HCT116 (cell line): Measurements from ENCODE around the gene MFSD1. TPM values are rescaled to one million over a fixed set of nuclear protein-coding genes. Genes with fewer than 3 reads are reported as not detected.

ENCODE experiments used
- ATAC-seq: fragments of 200-7000 bp; cut with Tn5 transposase; 2 replicates; pipeline ENCODE4 v1.9.1; 2020; ENCODE audit warnings: mild to moderate bottlenecking, moderate library complexity
- BruUV-seq: library from RNA; stranded (reverse); fragments of 400-500 nt; replicated peaks from 2 replicates; lab custom pipeline; 2021; lab: Mats Ljungman, UMichigan
- CTCF ChIA-PET: fragments of 300-600 bp; sonication (Branson Sonifier 250); formaldehyde crosslinking; loops from one replicate; lab custom pipeline; 2021; ENCODE audit warnings: antibody characterized with exemption; lab: Charles Lee
- POLR2A ChIA-PET: fragments of 300-600, 350-600 bp; sonication (Branson Sonifier 250); formaldehyde crosslinking; loops from one replicate; lab custom pipeline; 2021; ENCODE audit warnings: antibody characterized with exemption; lab: Charles Lee
- RAD21 ChIA-PET, 2 experiments: fragments of 300-600 bp; sonication (Branson Sonifier 250); formaldehyde crosslinking; loops; one replicate each; lab custom pipeline; 2023; ENCODE audit warnings: low total read pairs in 2 of 2; ENCODE audit not compliant: uncharacterized antibody in 2 of 2, unreplicated experiment in 2 of 2, low non-redundant PET in 1 of 2; lab: Charles Lee
- DNase-seq: peaks from one replicate; pipeline ENCODE4 v3.0.0-alpha.2; 2010; ENCODE audit warnings: low read depth, low spot score
- H2AFZ ChIP-seq: fragments of 200-600 bp; shearing (Covaris generic), sonication (generic); 2 replicates; pipeline ENCODE4 v1.6.1; 2017; ENCODE audit warnings: low read depth, mixed run types, mixed read lengths, antibody characterized with exemption, low read length; ENCODE audit not compliant: poor library complexity, severe bottlenecking
- H3K27ac ChIP-seq: 2 replicates; pipeline ENCODE4 v1.5.1; 2012; ENCODE audit warnings: low read depth, low read length
- H3K27me3 ChIP-seq: fragments of 200-600 bp; sonication (generic); 2 replicates; pipeline ENCODE4 v1.6.1; 2016; ENCODE audit warnings: mixed run types, low read length, mixed read lengths; ENCODE audit not compliant: insufficient read depth
- H3K36me3 ChIP-seq, 2 experiments: fragments of 200-500 bp in 1 of 2; fragments of 200-600 bp in 1 of 2; sonication (Bioruptor generic) in 1 of 2; sonication (generic) in 1 of 2; 2 replicates each; pipeline versions ENCODE4 v1.5.1 to v1.6.1; 2014 to 2016; ENCODE audit warnings: low read length in 2 of 2, inconsistent platforms in 1 of 2, mixed read lengths in 1 of 2, mixed run types in 1 of 2; ENCODE audit not compliant: insufficient read depth in 2 of 2, control insufficient read depth in 1 of 2
- H3K4me1 ChIP-seq, 2 experiments: fragments of 200-600 bp in 1 of 2; sonication (generic) in 1 of 2; 2 replicates each; pipeline versions ENCODE4 v1.5.1 to v1.6.1; 2012 to 2017; ENCODE audit warnings: low read length in 2 of 2, inconsistent platforms in 1 of 2, mild to moderate bottlenecking in 1 of 2, mixed read lengths in 1 of 2, mixed run types in 1 of 2, moderate library complexity in 1 of 2; ENCODE audit not compliant: insufficient read depth in 2 of 2, control insufficient read depth in 1 of 2
- H3K4me2 ChIP-seq: fragments of 200-600 bp; sonication (generic); 2 replicates; pipeline ENCODE4 v1.6.1; 2017; ENCODE audit warnings: mixed run types, low read length, mixed read lengths
- H3K4me3 ChIP-seq, 2 experiments: fragments of 200-600 bp in 1 of 2; sonication (generic) in 1 of 2; replicated peaks in 1 of 2; 2 replicates each; pipeline ENCODE4 v1.5.1; 2011 to 2016; ENCODE audit warnings: low read length in 2 of 2, control low read depth in 1 of 2, low read depth in 1 of 2, mild to moderate bottlenecking in 1 of 2, mixed read lengths in 1 of 2, mixed run types in 1 of 2
- H3K79me2 ChIP-seq: fragments of 200-600 bp; sonication (generic); 2 replicates; pipeline ENCODE4 v1.6.1; 2017; ENCODE audit warnings: mild to moderate bottlenecking, mixed run types, low read length, moderate library complexity, mixed read lengths; ENCODE audit not compliant: insufficient read depth
- H3K9ac ChIP-seq: fragments of 200-600 bp; sonication (generic); 2 replicates; pipeline ENCODE4 v1.6.1; 2016; ENCODE audit warnings: low read length, mixed read lengths
- H3K9me2 ChIP-seq: fragments of 200-600 bp; sonication (generic), shearing (Covaris generic); 2 replicates; pipeline ENCODE4 v1.6.1; 2017; ENCODE audit warnings: mixed run types, mild to moderate bottlenecking, moderate library complexity; ENCODE audit not compliant: insufficient read depth
- H3K9me3 ChIP-seq, 2 experiments: fragments of 200-500 bp in 1 of 2; fragments of 200-600 bp in 1 of 2; sonication (Bioruptor generic) in 1 of 2; sonication (generic) in 1 of 2; 2 replicates each; pipeline ENCODE4 v1.6.1; 2014 to 2017; ENCODE audit warnings: low read length in 2 of 2, mixed read lengths in 2 of 2, inconsistent platforms in 1 of 2, low read depth in 1 of 2, mild to moderate bottlenecking in 1 of 2, mixed run types in 1 of 2, moderate library complexity in 1 of 2; ENCODE audit not compliant: control insufficient read depth in 1 of 2, insufficient read depth in 1 of 2
- H4K20me1 ChIP-seq: fragments of 200-600 bp; sonication (generic), shearing (Covaris generic); 2 replicates; pipeline ENCODE4 v1.6.1; 2017; ENCODE audit warnings: mixed run types, mild to moderate bottlenecking, moderate library complexity; ENCODE audit not compliant: insufficient read depth
- EGR1 ChIP-seq: IDR thresholded peaks from 2 replicates; pipeline ENCODE4 v1.6.1; 2012; ENCODE audit warnings: low read depth
- MAX ChIP-seq: IDR thresholded peaks from 2 replicates; pipeline ENCODE4 v1.6.1; 2012
- POLR2A ChIP-seq: IDR thresholded peaks from 2 replicates; pipeline ENCODE4 v1.7.0; 2011; ENCODE audit warnings: borderline replicate concordance; ENCODE audit not compliant: insufficient read depth, insufficient read length; ENCODE audit errors: extremely low read depth
- RAD21 ChIP-seq: IDR thresholded peaks from 2 replicates; pipeline ENCODE4 v1.6.1; 2012; ENCODE audit warnings: low read depth, mild to moderate bottlenecking
- SRF ChIP-seq: IDR thresholded peaks from 2 replicates; pipeline ENCODE4 v1.6.1; 2012; ENCODE audit warnings: low read depth
- intact Hi-C: fragments of 100-400 bp; cut with micrococcal nuclease; formaldehyde crosslinking; loops from 2 replicates; pipeline ENCODE4 v1.10.0; 2022
- total RNA-seq: library from RNA; stranded (reverse); gene quantifications from one replicate; pipeline ENCODE4 v1.2.1, GENCODE V29; 2021; ENCODE audit not compliant: unreplicated experiment
- TF ChIP-seq, protein P1 (sequence below): IDR thresholded peaks from 2 replicates; pipeline ENCODE4 v1.6.1; 2012; ENCODE audit warnings: low read depth
- TF ChIP-seq, protein P2 (sequence below), 3 experiments: fragments of 200-600 bp in 1 of 3; sonication (generic) in 1 of 3; IDR thresholded peaks in 2 of 3; conservative IDR thresholded peaks in 1 of 3; 2 replicates each; pipeline ENCODE4 v1.5.1; 2012 to 2017; ENCODE audit warnings: low read depth in 2 of 3, low read length in 2 of 3, antibody characterized with exemption in 1 of 3, borderline replicate concordance in 1 of 3, control low read depth in 1 of 3, mild to moderate bottlenecking in 1 of 3, mixed read lengths in 1 of 3, mixed run types in 1 of 3, moderate library complexity in 1 of 3; ENCODE audit not compliant: insufficient read depth in 1 of 3

The MFSD1 gene
- total RNA-seq, 1 experiment from 2014 or later = 12.8 TPM

- Histone ChIP-seq H3K4me1 (peaks cover 3 to 13% of the 10 kb centered on the region in 2 experiments; a peak in 3 of 4 replicates), H3K27ac (no peak overlapping the region), H3K9me2 (no peaks in the 10 kb centered on the region), H3K9me3 (no peaks in the 10 kb centered on the region), H4K20me1 (no peaks in the 10 kb centered on the region), H3K36me3 (no peaks in the 10 kb centered on the region), H3K79me2 (no peaks in the 10 kb centered on the region), H3K27me3 (no peaks in the 10 kb centered on the region), H3K4me2 (no peak overlapping the region), H3K9ac (no peak overlapping the region), H3K4me3 (no peak overlapping the region), H2AFZ (no peak overlapping the region)
- ATAC-seq (no peak), DNase-seq (no peak)
- intact Hi-C loops = no loop called here
- CTCF ChIA-PET = no interaction called here
- no peak for TF ChIP-seq SRF
- RAD21 ChIA-PET = no interaction called here
- no TSS peak for BruUV-seq
- POLR2A ChIA-PET = no interaction called here
Observed at GRCh38 chr3:158773166-158773565, 28.7 kb upstream of the MFSD1 start.

- ChIA-PET RAD21 (no interaction called here), POLR2A (no interaction called here), CTCF (no interaction called here)
- no peak overlapping the region for H3K4me3 ChIP-seq
- TF ChIP-seq POLR2A = no peak
- TF ChIP-seq RAD21 = no peak
- no peak for TF ChIP-seq MAX
- TF ChIP-seq, protein P1, sequence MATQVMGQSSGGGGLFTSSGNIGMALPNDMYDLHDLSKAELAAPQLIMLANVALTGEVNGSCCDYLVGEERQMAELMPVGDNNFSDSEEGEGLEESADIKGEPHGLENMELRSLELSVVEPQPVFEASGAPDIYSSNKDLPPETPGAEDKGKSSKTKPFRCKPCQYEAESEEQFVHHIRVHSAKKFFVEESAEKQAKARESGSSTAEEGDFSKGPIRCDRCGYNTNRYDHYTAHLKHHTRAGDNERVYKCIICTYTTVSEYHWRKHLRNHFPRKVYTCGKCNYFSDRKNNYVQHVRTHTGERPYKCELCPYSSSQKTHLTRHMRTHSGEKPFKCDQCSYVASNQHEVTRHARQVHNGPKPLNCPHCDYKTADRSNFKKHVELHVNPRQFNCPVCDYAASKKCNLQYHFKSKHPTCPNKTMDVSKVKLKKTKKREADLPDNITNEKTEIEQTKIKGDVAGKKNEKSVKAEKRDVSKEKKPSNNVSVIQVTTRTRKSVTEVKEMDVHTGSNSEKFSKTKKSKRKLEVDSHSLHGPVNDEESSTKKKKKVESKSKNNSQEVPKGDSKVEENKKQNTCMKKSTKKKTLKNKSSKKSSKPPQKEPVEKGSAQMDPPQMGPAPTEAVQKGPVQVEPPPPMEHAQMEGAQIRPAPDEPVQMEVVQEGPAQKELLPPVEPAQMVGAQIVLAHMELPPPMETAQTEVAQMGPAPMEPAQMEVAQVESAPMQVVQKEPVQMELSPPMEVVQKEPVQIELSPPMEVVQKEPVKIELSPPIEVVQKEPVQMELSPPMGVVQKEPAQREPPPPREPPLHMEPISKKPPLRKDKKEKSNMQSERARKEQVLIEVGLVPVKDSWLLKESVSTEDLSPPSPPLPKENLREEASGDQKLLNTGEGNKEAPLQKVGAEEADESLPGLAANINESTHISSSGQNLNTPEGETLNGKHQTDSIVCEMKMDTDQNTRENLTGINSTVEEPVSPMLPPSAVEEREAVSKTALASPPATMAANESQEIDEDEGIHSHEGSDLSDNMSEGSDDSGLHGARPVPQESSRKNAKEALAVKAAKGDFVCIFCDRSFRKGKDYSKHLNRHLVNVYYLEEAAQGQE = no peak
- TF ChIP-seq, protein P2, sequence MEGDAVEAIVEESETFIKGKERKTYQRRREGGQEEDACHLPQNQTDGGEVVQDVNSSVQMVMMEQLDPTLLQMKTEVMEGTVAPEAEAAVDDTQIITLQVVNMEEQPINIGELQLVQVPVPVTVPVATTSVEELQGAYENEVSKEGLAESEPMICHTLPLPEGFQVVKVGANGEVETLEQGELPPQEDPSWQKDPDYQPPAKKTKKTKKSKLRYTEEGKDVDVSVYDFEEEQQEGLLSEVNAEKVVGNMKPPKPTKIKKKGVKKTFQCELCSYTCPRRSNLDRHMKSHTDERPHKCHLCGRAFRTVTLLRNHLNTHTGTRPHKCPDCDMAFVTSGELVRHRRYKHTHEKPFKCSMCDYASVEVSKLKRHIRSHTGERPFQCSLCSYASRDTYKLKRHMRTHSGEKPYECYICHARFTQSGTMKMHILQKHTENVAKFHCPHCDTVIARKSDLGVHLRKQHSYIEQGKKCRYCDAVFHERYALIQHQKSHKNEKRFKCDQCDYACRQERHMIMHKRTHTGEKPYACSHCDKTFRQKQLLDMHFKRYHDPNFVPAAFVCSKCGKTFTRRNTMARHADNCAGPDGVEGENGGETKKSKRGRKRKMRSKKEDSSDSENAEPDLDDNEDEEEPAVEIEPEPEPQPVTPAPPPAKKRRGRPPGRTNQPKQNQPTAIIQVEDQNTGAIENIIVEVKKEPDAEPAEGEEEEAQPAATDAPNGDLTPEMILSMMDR (IDR thresholded peaks at IDR 0.05 in 2 of 3, conservative IDR thresholded peaks at IDR 0.05 in 1 of 3; ENCODE audit: borderline replicate concordance in 1 of 3, insufficient read depth in 1 of 3, low read depth in 2 of 3, low read length in 2 of 3) = 0 out of 6 replicates have a peak, but pooled peaks of 1 of the 3 experiments have one; percentile 13
- TF ChIP-seq EGR1 = no peak
- H3K9ac ChIP-seq = no peak overlapping the region
- intact Hi-C loops = no loop called here
- BruUV-seq = no TSS peak
- H3K9me3 ChIP-seq = no peaks in the 10 kb centered on the region
- H4K20me1 ChIP-seq = no peaks in the 10 kb centered on the region
- H3K4me2 ChIP-seq = no peak overlapping the region
- H2AFZ ChIP-seq = no peak overlapping the region
- H3K36me3 ChIP-seq = no peaks in the 10 kb centered on the region
- H3K27ac ChIP-seq = no peak overlapping the region
- peaks cover under 1 to 6% of the 10 kb centered on the region in 2 experiments; a peak in 3 of 4 replicates for H3K4me1 ChIP-seq
- no peaks in the 10 kb centered on the region for H3K27me3 ChIP-seq
- no peaks in the 10 kb centered on the region for H3K79me2 ChIP-seq
- H3K9me2 ChIP-seq = no peaks in the 10 kb centered on the region
- ATAC-seq = no peak
- no peak for DNase-seq
Observed at GRCh38 chr3:158773845-158774830, 27.7 kb upstream of the MFSD1 start.
